Measurements from ENCODE around the gene MYH16.
A peak's percentile ranks its signal among the peaks of the same experiment; 100 is the strongest.
"Not testable (repeated sequence)": the region's sequence is repeated elsewhere in the genome, so short reads cannot be mapped to it uniquely, and the experiment has no call there.

Gene MYH16

GRCh38 chr7:99258501-99258900 is 14.1 kb upstream of the MYH16 start:
- no peak for DNase-seq (ENCODE audit: low spot score)

GRCh38 chr7:99260395-99260794 is 12.2 kb upstream of the MYH16 start:
- no peak for DNase-seq (ENCODE audit: low spot score)

DNA sequence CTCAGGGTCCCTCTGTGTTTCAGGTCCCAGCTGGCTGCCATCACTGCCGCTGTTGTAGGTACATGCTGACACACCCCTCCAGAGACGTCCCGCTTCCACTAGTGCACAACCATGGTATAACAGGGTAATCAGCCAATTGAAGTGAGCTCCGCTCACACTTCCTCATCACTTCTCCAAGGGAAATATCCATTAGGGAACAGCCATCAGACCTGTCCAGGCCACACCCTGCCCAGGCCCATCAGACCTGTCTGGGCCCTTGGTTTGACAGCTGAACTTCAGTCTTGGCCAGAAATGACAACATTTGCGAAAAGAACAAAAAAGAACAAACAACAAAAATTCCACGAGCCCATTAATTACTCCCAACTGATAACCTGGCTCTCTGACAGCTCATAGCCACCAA is 11.0 kb upstream of the MYH16 start:
- no peak for DNase-seq (ENCODE audit: low spot score)

GRCh38 chr7:99265848-99266480 is 6.7 kb upstream of the MYH16 start:
- no peak for DNase-seq (ENCODE audit: low spot score)

- peak; percentile 74 for DNase-seq (ENCODE audit: low spot score)
Measured at GRCh38 chr7:99267481-99267840, 5.2 kb upstream of the MYH16 start.

DNA sequence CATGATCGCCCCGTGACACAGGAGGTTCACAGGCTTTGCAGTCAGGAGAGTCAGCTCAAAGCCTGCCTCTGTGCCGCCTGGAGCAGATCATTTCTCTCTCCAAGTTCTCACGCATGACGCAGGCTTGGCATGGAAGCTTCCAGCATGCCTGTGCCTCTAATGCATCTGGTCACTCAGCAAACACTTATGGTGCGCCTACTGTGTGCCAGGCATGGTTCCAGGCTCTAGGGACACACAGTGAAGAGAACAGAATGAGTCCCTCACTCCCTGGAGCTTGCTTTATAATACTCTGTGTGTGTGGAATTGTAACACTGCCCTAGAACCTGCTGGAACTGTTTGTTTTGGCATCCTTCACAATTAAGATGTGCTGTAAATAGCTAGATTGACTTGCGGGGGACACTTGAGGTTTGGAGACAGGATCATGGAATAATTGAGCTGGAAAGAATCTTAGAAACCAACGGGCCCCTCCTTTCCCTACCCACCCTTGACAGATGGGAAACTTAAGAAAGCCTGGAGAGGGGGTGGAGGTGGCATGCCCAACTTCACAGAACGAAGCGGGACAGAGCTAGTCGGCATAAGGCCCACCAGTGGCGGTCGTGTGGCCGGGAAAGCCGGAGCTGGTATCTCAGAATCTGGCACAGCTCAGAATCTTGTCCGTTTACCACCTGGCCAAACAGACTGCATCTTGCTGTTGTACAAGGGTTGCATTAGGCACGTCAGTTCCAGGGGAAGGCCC is 4.6 kb upstream of the MYH16 start:
- peak; percentile 66 for DNase-seq (ENCODE audit: low spot score)

DNA sequence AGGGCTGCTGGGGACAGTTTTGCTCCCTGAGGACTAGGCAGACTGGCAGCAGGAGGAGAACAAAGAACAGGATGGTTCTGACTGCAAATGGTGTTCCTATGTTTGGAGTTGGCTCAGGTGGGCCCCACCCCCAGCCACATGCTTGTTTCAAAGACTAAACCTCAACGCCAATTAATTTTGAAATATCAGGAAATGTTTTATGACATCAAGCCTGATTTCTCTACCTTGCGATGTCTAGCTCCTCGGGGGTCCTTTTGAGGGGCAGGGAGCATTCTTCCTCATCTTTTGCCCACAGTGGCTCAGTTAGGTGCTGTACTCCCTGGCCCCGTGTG is 4.1 kb upstream of the MYH16 start:
- no peak for DNase-seq (ENCODE audit: low spot score)

DNA sequence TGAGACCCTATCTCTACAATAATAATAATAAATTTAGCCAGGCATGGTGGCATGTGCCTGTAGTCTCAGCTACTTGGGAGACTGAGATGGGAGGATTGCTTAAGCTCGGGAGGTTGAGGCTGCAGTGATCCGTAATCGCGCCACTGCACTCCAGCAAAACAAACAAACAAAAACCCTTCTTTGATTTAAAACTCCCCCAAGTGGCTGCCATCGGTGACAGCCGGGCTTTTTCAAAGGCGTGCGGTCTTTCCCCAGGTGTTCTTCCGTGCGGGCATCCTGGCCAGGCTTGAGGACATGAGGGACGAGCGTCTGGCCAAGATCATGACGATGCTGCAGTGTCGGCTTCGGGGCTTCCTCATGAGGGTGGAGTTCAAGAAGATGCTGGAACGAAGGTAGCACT is 1.9 kb upstream of the MYH16 start:
- no peak for DNase-seq (ENCODE audit: low spot score)

DNA sequence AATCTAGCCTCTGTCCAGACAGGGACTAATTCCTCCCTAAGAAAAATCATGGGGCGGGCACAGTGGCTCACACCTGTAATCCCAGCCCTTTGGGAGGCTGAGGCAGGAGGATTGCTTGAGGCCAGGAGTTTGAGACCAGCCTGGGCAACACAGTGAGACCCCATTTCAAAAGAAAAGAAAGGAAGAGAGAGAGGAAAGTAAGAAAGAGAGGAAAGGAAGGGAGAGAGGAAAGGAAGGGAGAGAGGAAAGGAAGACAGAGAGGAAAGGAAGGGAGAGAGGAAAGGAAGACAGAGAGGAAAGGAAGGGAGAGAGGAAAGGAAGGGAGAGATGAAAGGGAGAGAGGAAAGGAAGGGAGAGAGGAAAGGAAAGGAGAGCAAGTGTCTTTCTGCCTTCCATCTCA is 922 bp downstream of the MYH16 start:
- DNase-seq (ENCODE audit: low spot score) = not testable (repeated sequence)

GRCh38 chr7:99274908-99275307 is 2.3 kb downstream of the MYH16 start:
- not testable (repeated sequence) for DNase-seq (ENCODE audit: low spot score)

GRCh38 chr7:99275496-99275895 is 2.9 kb downstream of the MYH16 start:
- no peak for DNase-seq (ENCODE audit: low spot score)

- DNase-seq (ENCODE audit: low spot score) = no peak
Measured at GRCh38 chr7:99278180-99278579, 5.5 kb downstream of the MYH16 start.

- not testable (repeated sequence) for DNase-seq (ENCODE audit: low spot score)
Measured at GRCh38 chr7:99284165-99284564, 11.5 kb downstream of the MYH16 start.

GRCh38 chr7:99287779-99288534 is 15.3 kb downstream of the MYH16 start:
- DNase-seq (ENCODE audit: low spot score) = no peak

DNA sequence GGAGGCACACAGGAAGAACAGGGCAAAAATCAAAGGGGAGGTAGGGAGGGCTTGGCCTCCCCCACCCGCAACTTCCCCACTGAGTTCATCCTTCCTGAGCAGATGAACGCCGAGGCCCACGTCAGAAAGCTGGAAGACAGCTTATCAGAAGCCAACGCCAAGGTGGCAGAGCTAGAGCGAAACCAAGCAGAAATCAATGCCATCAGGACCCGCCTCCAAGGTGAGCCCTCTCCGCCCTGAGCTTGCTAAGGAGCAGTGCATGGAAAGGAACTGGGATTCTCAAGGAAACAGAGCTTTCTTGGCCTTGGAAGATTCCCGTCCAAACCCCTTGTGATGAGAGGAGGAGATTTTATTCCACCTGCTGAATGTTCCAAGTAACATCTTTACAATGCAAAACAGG is 16.5 kb downstream of the MYH16 start:
- no peak for DNase-seq (ENCODE audit: low spot score)

DNA sequence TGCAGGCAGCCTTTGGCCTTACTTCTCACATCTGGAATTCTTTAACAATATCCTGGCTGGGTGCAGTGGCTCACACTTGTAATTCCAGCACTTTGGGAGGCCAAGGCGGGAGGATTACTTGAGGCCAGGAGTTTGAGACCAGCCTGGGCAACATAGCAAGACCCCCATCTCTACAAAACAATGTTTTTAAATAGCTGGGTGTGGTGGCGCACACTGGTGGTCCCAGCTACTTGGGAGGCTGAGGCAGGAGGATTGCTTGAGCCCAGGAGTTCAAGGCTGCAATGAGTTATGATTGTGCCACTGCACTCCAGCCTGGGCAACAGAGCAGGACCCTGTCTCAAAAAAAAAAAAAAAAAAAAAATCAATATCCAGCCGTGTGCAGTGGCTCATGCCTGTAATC is 17.5 kb downstream of the MYH16 start:
- not testable (repeated sequence) for DNase-seq (ENCODE audit: low spot score)

DNA sequence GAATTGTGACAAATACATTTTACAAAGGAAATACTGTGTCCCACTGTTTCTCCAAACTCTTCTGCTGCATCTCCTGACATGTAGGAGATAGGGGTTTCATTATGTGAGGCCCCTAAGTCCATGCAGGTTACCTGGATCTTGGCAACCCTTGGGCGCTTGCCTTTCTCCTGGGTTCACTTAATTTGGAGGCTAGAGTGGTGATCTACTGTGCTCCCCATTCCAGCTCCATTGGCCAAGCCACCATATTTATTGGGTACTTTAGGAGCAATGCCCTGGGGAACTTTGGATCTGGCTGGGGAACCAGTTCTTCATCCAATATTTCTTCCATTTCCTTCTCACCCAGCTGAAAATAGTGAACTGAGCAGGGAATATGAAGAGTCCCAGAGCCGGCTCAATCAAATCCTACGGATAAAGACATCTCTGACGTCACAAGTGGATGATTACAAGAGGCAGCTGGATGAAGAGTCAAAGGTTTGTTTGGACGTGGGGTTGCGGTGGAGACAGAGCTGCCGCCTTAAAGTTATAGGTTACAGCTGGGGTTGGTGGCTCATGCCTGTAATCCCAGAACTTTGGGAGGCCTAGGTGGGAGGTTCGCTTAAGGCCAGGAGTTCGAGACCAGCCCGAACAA is 18.5 kb downstream of the MYH16 start:
- no peak for DNase-seq (ENCODE audit: low spot score)

- no peak for DNase-seq (ENCODE audit: low spot score)
Measured at GRCh38 chr7:99292127-99292526, 19.5 kb downstream of the MYH16 start.

GRCh38 chr7:99293167-99293566 is 20.5 kb downstream of the MYH16 start:
- no peak for DNase-seq (ENCODE audit: low spot score)

- no peak for DNase-seq (ENCODE audit: low spot score)
Measured at GRCh38 chr7:99293650-99294049, 21.0 kb downstream of the MYH16 start.

DNA sequence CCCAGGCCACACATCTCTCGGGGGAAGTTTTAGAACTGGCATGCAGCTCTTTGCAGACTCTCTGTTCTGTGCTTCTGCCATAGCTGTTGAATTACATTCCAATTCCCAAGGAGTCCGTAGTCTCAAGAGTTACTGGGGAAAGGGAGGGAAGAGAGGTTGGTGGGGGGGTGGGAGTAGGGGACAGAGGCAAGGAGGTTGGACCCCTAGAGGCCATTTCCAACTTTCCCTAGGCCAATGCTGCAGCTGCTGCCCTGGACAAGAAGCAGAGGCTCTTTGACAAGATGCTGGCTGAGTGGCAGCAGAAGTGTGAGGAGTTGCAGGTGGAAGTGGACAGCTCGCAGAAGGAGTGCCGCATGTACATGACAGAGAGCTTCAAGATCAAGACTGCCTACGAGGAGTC is 23.8 kb downstream of the MYH16 start:
- no peak for DNase-seq (ENCODE audit: low spot score)

DNA sequence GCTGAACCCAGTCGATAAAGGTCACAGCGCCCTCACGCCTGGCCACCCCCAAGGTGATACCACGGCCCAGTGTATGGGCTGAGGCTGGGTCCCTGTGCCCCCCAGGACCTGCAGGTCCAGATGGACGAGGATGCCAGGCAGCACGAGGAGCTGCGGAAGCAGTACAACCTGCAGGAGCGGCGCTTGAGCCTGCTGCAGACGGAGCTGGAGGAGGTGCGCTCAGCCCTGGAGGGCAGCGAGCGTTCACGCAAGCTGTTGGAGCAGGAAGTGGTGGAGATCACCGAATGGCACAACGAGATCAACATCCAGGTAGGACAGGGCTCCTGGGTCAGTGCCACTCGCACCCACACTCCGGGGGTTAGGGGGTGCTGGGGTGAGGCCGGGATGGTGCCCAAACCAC is 28.9 kb downstream of the MYH16 start:
- DNase-seq (ENCODE audit: low spot score) = no peak
